T-helper 2 cell treated with Interferon-gamma antibody and Interleukin-4, amounts not matched to agents 100 ng/mL and 5 ng/mL, for 36 hours (primary cell): ENCODE data around the gene ADARB1. TPM values are rescaled to one million over a fixed set of nuclear protein-coding genes. Genes with fewer than 3 reads are reported as not detected.

ENCODE experiments used
- intact Hi-C: fragments of 100-400 bp; cut with micrococcal nuclease; formaldehyde crosslinking; loops from one replicate; pipeline ENCODE4 v1.15.1; 2023
- total RNA-seq: library from RNA; stranded (reverse); gene quantifications from 2 replicates; pipeline ENCODE4 v1.2.3, GENCODE V29; 2022

ADARB1 gene
- total RNA-seq, 1 donor from 2014 or later: 51.5 TPM

DNA sequence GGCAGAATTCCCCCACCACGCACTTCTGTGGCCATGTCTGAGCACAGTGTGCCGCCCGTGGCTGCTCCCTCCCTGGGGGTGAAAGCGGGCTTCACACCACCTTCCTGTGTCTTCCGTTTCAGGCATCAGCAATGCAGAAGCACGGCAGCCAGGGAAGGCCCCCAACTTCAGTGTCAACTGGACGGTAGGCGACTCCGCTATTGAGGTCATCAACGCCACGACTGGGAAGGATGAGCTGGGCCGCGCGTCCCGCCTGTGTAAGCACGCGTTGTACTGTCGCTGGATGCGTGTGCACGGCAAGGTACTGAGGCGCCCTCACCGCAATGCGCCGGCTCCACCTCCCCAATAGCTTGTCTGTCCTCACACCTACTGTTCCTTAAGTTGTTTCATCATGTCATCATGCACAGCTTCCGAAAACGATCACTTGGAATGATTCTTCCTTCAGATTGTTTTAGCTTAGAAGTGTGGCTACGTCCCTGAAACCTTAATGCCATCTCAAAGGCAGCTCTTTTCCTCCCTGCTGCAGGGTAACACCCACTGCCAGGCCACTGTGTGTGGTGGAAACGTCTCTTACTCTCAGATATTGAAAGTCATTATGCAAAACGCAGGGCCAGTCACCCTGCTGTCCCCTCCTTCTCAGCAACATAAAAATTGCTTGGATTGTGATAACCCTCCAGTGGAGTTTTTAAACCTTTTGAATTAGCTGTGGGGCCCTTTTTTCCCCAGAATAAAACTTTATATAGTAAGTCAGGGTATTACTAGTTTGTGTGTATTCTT, 146.5 kb downstream of the ADARB1 start:
- intact Hi-C loops: loop anchor here (10.0 kb wide), 1 partner anchor 76 kb away; no protein-coding TSS in a partner anchor

DNA sequence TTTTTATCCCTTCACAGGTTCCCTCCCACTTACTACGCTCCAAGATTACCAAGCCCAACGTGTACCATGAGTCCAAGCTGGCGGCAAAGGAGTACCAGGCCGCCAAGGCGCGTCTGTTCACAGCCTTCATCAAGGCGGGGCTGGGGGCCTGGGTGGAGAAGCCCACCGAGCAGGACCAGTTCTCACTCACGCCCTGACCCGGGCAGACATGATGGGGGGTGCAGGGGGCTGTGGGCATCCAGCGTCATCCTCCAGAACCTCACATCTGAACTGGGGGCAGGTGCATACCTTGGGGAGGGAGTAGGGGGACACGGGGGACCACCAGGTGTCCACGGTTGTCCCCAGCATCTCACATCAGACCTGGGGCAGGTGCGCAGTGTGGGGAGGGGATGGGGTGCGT, 147.6 kb downstream of the ADARB1 start:
- intact Hi-C loops: loop anchor here (10.0 kb wide), 1 partner anchor 77 kb away; no protein-coding TSS in a partner anchor

- intact Hi-C loops: loop anchor here (10.0 kb wide), 1 partner anchor 79 kb away; no protein-coding TSS in a partner anchor
Measured at GRCh38 chr21:45223236-45224185, 149.1 kb downstream of the ADARB1 start.

DNA sequence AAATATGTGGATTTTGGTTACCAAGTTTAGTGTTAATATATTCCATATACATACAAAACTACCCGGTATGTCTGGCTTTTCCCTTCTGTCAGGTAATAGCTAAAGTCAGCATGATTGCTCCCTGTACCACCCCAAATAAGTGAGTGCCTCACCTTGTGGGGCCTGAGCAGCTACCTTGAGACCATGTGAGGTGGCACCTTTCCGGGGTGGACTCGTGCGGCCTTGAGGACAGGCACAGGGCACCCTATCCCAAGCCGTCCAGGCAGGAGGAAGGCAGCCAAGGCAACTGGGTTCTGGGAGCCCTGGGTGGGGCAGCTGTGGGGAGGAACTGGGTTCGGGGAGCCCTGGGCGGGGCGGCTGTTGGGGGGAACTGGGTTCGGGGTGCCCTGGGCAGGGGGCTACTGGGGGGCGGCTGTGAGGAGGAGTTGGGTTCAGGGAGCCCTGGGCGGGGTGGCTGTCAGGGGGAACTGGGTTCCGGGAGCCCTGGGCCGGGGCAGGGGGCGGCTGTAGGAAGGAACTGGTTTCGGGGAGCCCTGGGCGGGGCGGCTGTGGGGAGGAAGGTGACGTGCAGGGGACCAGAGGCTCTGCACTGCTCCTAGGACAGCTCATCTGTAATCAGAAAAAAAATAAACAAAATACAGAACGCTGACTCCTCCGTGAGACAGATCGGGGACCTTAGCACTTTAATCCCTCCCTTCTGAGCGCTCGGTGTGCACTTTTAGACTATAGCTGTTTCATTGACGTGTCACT, 150.0 kb downstream of the ADARB1 start:
- intact Hi-C loops: loop anchor here (10.0 kb wide), 1 partner anchor 80 kb away; no protein-coding TSS in a partner anchor

DNA sequence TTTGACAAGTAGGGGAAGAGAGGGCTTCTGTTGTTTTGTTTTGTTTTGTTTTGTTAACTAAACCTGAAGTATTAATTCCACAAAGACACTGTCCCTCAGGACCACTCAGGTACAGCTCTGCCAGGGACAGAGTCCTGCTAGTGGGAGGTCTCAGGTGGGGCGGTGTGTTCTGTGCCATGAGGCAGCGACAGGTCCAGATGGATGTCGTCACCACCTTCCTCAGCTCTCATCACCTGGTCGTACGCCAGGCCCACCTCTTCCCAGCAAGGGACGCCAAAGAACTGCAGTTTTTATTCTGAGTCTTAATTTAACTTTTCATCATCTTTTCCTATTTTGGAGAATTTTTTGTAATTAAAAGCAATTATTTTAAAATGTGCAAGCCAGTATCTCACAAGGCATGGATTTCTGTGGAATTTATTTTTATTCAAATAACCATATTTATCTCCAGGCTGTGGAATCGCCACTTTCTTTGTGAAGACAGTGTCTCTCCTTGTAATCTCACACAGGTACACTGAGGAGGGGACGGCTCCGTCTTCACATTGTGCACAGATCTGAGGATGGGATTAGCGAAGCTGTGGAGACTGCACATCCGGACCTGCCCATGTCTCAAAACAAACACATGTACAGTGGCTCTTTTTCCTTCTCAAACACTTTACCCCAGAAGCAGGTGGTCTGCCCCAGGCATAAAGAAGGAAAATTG, 150.8 kb downstream of the ADARB1 start:
- intact Hi-C loops: loop anchor here (10.0 kb wide), 1 partner anchor 80 kb away; no protein-coding TSS in a partner anchor

GRCh38 chr21:45225741-45226327, 151.5 kb downstream of the ADARB1 start:
- intact Hi-C loops: loop anchor here (10.0 kb wide), 1 partner anchor 81 kb away; no protein-coding TSS in a partner anchor

DNA sequence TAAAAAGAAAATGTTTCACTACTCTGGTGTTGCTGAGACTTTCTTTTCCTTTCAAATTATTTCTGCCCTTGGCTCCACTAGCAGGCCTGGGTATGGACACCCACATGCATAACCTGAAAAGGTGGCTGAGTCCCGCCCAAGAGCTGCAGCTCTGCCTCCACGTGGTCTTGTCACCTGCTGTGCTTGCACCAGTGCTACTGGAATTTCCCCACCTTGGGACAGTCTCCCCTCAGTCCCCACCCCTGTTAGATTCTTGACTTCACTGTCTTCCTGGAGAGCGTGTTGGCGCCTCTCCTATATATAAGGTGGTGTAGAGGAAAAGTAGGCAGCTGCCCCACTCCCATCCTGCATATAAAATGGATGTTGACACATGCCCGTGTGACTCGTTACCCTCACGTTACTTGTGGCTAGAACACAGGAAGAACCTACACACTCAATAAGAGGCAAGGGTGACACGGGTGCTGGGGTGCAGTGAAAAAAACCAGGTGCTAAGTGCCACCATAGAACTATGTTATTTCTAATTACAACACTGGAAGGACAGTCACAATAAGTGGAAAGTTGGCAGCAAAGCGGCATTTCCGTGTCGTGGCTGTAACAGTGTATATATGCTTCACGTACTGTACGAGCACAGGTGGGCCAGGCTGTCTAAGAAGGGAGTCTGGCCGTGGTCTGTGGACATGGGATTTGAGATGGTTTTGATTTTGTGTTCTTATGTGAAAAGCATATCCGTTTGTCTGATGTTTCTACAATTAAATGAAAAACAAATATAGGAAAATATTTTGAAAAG, 152.4 kb downstream of the ADARB1 start:
- intact Hi-C loops: loop anchor here (10.0 kb wide), 1 partner anchor 82 kb away; no protein-coding TSS in a partner anchor

DNA sequence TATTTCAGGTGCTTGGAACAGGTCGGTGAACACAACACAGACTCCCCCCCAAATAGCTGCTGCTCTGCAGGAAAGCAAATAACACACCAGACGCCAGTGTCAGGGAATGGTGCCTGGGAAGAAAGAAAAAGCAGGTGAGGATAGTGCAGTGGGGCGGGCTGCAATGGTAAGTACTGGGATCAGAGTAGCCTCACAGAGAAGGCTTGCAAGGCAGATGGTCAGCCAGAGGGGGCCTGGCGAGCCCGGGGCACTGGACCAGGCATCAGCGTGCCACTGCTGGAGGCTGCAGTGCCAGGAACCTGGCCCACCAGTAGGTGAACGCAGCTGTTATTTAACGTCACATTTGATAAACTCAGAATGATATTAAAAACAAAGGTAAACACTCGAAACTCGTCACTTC, 153.4 kb downstream of the ADARB1 start:
- intact Hi-C loops: loop anchor here (10.0 kb wide), 1 partner anchor 83 kb away; no protein-coding TSS in a partner anchor

DNA sequence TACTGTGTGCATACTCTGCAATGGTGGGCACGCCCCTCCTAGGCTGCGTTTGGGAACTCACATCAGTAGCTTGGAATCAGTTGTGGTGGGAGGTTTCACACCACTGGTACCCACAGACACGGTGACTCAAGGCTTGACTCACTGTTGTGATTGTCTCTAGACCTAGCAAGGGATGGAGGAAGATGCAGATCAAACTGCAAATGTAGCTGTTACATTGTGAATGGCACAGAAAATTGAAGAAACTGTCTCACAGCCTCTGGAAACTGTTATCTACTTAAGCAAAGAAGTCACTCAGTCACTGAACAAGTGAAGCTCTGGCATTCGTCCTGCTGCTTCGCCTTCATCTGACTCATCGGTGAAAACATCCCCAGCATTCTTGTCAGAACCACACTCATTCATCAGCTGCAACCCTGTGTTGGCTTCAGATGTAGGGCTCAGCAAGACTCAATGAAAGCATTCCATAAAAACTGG, 153.8 kb downstream of the ADARB1 start:
- intact Hi-C loops: loop anchor here (10.0 kb wide), 1 partner anchor 83 kb away; no protein-coding TSS in a partner anchor

DNA sequence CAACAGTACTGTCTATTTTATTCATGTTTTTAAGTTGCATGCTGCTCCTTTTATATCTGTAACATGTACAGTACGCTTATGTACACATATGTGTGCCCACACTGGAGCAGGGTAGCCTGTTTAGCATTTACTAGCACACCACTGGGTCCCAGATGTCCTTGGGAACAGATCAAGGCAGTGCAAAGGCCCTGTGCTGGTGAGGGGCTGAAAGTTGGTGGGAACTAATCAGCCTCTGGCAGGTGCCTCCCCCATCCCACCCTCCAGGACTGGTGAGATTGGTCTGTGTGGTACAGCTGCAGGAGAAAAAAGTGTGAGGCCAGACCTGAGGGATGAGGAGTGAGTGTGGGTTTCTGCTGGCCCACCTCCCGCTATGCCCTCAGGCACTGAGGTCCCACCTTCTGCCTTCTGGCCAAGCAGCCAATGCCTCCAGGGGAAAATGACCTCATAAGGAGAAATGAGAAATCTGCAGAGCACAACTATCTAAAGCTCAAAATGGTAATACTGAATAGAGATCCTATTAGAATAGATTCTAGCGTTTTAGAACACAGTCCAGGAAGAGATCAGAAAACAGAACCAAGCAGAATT, 154.4 kb downstream of the ADARB1 start:
- intact Hi-C loops: loop anchor here (10.0 kb wide), 1 partner anchor 84 kb away; no protein-coding TSS in a partner anchor

DNA sequence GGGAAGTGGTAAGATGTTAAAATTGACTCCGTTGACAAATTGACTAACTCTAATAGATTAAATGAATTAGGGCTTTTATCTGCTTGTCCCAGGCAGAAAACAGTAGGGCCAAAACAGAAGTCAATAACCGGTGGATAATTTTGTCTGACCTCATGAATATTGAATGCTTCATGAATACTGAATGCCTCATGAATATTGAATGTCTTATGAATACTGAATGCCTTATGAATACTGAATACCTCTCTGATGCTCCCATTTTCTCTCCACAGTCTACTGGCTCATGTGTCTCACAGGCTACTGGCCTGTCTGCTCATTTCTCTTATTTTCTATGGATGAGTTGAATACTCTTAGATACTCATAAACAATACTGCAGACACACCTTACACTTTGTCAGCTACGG, 157.3 kb downstream of the ADARB1 start:
- intact Hi-C loops: no loop called here

DNA sequence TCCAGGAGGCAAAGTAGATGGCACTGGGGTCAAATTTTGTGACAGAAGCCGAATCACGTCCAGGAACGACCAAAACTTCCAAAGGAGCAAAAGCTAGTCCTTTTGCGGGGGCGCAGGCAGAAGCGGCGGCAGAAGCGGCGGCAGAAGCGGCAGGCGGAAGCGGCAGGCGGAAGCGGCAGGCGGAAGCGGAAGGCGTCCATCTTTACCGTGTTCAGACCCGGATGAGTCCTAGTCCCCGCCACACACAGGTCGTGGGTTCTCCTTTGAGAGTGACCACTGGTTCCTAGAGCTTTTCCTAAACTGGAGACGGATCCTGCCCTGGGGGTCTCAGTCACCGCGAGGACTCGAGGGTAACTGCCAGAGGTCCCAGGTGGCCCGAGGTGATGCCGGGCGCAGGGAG, 159.7 kb downstream of the ADARB1 start:
- intact Hi-C loops: no loop called here

GRCh38 chr21:45234965-45235364, 160.6 kb downstream of the ADARB1 start:
- intact Hi-C loops: no loop called here

- intact Hi-C loops: no loop called here
Measured at GRCh38 chr21:45235488-45235887, 161.1 kb downstream of the ADARB1 start.

GRCh38 chr21:45236481-45236880, 162.1 kb downstream of the ADARB1 start:
- intact Hi-C loops: no loop called here

GRCh38 chr21:45237401-45237800, 163.0 kb downstream of the ADARB1 start:
- intact Hi-C loops: no loop called here

DNA sequence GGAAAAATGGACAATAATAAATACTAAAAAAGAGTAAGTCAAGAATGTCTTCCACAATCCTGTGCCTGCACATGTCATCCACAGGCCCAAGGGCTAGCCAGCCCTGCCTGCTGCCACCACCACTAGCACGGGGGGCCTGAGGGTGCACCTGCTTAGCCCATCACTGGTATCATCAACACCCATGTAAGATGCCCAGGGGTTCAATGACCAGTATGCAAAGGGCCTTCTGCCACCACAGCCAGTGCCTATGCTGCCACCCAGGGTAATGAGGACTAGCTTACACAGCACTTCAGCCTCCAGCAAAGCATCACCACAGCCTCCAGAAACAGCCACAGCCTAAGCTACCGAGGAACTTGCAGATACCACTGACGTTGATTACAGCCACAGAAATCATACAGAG, 167.0 kb downstream of the ADARB1 start:
- intact Hi-C loops: no loop called here

DNA sequence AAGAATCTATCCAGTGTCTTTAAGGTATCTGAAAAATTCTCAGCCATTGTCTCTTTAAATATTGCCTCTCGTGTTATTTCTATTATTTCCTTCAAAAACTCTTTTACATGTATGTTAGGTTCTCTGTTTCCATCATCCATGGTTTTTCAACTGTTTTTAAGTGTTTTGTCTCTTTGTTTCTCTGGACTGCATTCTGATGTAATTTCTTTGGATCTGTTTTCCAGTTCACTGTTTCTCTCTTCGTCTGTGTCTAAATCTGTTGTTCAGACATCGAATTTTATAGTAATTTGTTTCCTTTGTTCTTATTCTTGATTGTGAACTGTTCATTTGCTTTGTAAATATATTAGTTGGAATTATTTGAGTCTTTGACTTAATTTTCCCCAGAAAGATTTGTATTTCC, 169.2 kb downstream of the ADARB1 start:
- intact Hi-C loops: no loop called here
